B cell (primary cell): Measurements from ENCODE around the gene NAPEPLD.

ENCODE experiments used
- CTCF ChIP-seq: fragments of 200-600 bp; IDR thresholded peaks from one replicate; pipeline ENCODE4 v1.8.0; 2022; ENCODE audit warnings: antibody characterized with exemption, mild to moderate bottlenecking
- EZH2 ChIP-seq: IDR thresholded peaks from 2 replicates; pipeline ENCODE4 v1.6.1; 2012; ENCODE audit warnings: borderline replicate concordance, low read depth, mild to moderate bottlenecking, moderate library complexity, low read length; ENCODE audit not compliant: insufficient read depth, poor library complexity, severe bottlenecking

- TF ChIP-seq CTCF (no peak), EZH2 (no peak)
Observed at GRCh38 chr7:103120362-103120761, 28.5 kb downstream of the NAPEPLD start.
